Liver (tissue), 3 donors: ENCODE results near the gene GLRX.
A peak's percentile ranks its signal among the peaks of the same experiment; 100 is the strongest.

Source experiments
- JUND ChIP-seq, 2 donors: IDR thresholded peaks; 2 replicates each; pipeline ENCODE4 v1.6.1; 2016; ENCODE audit warnings: antibody characterized with exemption in 2 of 2
- NR2F2 ChIP-seq: IDR thresholded peaks from 2 replicates; pipeline ENCODE4 v1.6.1; 2016; ENCODE audit warnings: antibody characterized with exemption
- RAD21 ChIP-seq, 2 donors: IDR thresholded peaks; 2 replicates each; pipeline ENCODE4 v1.6.1; 2016; ENCODE audit warnings: antibody characterized with exemption in 2 of 2, mild to moderate bottlenecking in 2 of 2
- SP1 ChIP-seq: IDR thresholded peaks from 2 replicates; pipeline ENCODE4 v1.6.1; 2018; ENCODE audit warnings: antibody characterized with exemption, mild to moderate bottlenecking
- TAF1 ChIP-seq: conservative IDR thresholded peaks from 2 replicates; pipeline ENCODE4 v1.6.1; 2016; ENCODE audit warnings: antibody characterized with exemption, mild to moderate bottlenecking
- TF ChIP-seq, protein P1 (sequence below): fragments of 150-350 bp; IDR thresholded peaks from 2 replicates; pipeline ENCODE4 v1.5.1; 2017; ENCODE audit warnings: improper control_type of control experiment, low read depth, low read length; ENCODE audit not compliant: missing input control
- TF ChIP-seq, protein P2 (sequence below): IDR thresholded peaks from 2 replicates; pipeline ENCODE4 v1.6.1; 2016; ENCODE audit warnings: antibody characterized with exemption
- TF ChIP-seq, protein P3 (sequence below): IDR thresholded peaks from 2 replicates; pipeline ENCODE4 v1.6.1; 2016; ENCODE audit warnings: antibody characterized with exemption
- donor health status: healthy.
- donor health status: healthy.

DNA sequence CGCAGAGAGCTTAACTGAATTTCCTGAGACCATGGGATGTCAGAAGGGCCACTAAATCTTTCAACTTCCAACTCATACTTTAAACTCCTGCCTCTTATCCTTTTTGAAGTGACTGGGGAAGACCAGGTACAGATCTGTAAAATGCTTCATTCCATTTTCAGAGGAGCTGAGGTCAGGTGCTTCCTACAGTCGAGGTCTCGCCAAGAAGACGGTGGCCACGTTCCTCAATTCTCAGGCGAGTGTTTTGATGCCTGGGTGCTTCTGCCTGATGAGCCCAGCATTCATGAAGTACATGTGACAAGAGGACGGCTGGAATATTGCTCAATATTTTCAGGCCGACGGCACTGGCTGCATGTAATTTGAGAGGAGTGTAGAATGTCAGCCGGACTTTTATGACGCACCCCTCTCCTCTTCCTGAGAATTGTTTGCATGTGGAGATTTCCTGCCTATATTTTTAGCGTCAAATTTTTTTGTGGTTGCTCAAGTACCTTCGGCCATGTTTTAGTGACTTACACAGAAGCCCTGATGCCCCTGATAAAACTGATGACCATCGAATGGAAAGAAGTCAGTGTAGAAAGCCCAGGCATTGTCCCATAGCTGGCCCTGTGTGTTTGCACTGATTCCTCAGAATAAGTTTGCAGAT is 38.8 kb upstream of the GLRX start:
- TF ChIP-seq, protein P1, sequence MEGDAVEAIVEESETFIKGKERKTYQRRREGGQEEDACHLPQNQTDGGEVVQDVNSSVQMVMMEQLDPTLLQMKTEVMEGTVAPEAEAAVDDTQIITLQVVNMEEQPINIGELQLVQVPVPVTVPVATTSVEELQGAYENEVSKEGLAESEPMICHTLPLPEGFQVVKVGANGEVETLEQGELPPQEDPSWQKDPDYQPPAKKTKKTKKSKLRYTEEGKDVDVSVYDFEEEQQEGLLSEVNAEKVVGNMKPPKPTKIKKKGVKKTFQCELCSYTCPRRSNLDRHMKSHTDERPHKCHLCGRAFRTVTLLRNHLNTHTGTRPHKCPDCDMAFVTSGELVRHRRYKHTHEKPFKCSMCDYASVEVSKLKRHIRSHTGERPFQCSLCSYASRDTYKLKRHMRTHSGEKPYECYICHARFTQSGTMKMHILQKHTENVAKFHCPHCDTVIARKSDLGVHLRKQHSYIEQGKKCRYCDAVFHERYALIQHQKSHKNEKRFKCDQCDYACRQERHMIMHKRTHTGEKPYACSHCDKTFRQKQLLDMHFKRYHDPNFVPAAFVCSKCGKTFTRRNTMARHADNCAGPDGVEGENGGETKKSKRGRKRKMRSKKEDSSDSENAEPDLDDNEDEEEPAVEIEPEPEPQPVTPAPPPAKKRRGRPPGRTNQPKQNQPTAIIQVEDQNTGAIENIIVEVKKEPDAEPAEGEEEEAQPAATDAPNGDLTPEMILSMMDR, result no peak
- TF ChIP-seq TAF1 (no peak), NR2F2 (no peak), JUND (IDR thresholded peaks at IDR 0.05) (peak in 1 of 2 donors; percentile 71), SP1 (peak; percentile 61), RAD21 (IDR thresholded peaks at IDR 0.05) (peak; percentile 52 to 59)
- TF ChIP-seq, protein P2, sequence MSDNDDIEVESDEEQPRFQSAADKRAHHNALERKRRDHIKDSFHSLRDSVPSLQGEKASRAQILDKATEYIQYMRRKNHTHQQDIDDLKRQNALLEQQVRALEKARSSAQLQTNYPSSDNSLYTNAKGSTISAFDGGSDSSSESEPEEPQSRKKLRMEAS, result peak; percentile 86
- TF ChIP-seq, protein P3, sequence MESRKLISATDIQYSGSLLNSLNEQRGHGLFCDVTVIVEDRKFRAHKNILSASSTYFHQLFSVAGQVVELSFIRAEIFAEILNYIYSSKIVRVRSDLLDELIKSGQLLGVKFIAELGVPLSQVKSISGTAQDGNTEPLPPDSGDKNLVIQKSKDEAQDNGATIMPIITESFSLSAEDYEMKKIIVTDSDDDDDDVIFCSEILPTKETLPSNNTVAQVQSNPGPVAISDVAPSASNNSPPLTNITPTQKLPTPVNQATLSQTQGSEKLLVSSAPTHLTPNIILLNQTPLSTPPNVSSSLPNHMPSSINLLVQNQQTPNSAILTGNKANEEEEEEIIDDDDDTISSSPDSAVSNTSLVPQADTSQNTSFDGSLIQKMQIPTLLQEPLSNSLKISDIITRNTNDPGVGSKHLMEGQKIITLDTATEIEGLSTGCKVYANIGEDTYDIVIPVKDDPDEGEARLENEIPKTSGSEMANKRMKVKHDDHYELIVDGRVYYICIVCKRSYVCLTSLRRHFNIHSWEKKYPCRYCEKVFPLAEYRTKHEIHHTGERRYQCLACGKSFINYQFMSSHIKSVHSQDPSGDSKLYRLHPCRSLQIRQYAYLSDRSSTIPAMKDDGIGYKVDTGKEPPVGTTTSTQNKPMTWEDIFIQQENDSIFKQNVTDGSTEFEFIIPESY, result peak; percentile 69
